ENCODE measurements around the gene SWI5. TPM values are rescaled to one million over a fixed set of nuclear protein-coding genes. Genes with fewer than 3 reads are reported as not detected.
A peak's percentile ranks its signal among the peaks of the same experiment; 100 is the strongest.

The SWI5 gene
- total and polyA plus RNA-seq, 9 of the 15 experiments (the other 6 are each of a cell fraction or from before 2014, with no cell fraction given) = 62.8 to 133 (median 95.9) TPM

DNA sequence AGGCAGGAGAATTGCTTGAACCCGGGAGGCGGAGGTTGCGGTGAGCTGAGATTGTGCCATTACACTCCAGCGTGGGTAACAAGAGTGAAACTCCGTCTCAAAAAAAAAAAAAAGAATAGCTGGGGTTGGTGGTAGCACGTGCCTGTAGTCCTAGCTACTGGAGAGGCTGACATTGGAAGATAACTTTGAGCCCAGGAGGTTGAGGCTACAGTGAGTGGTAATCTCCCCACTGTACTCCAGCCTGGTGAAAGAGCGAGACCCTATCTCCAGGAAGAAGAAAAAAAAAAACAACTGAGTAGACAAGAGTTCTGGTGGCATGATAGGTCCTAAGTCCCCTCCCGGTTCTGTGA is 26.5 kb upstream of the SWI5 start:
- peaks cover 26% of the 10 kb centered on the region; the same call in 2 of the 3 replicates for H3K79me2 ChIP-seq (ENCODE audit: control insufficient read depth, insufficient read depth, low read length)
- H2AFZ ChIP-seq (ENCODE audit: low read depth, low read length) = peak overlapping the region; percentile 95
- H3K4me1 ChIP-seq (replicated peaks in 1 of 2; ENCODE audit: control insufficient read depth in 2 of 2, insufficient read depth in 2 of 2, low read length in 2 of 2) = peaks cover 61 to 73% of the 10 kb centered on the region in 2 experiments
- in situ Hi-C loops (cut with MboI) (loop anchor here (10.0 kb wide), 1 partner anchor 445 kb away; no protein-coding TSS in a partner anchor), intact Hi-C loops (cut with micrococcal nuclease) (loop anchor here (2.0 kb wide), 1 partner anchor 31 kb away; no protein-coding TSS in a partner anchor)
- FAIRE-seq = peak; percentile 79
- H3K4me3 ChIP-seq = peak overlapping the region; percentile 72
- 15% methylated on average over 7 of the region's 8 CpGs for whole genome bisulfite sequencing (ENCODE audit: insufficient coverage, low coverage, missing lambda C conversion rate)
- peak overlapping the region; percentile 94 for H3K4me2 ChIP-seq (ENCODE audit: insufficient read depth, low read length)
- POLR2A ChIA-PET = interaction anchor here (1.1 to 2.1 kb wide), 8 partner anchors 9 to 56 kb away, joined by 3 to 27 read pairs (median 7); no protein-coding TSS in a partner anchor
- H4K20me1 ChIP-seq (replicated peaks; ENCODE audit: control insufficient read depth, insufficient read depth, low read length) = peaks cover 5% of the 10 kb centered on the region; the same call in 1 of the 2 replicates
- H3K27me3 ChIP-seq (ENCODE audit: control insufficient read depth in 2 of 2, insufficient read depth in 2 of 2, low read length in 2 of 2) = no peaks in the 10 kb centered on the region
- H3K9ac ChIP-seq (ENCODE audit: insufficient read depth in 1 of 2, low read depth in 2 of 2, low read length in 2 of 2) = peak overlapping the region; percentile 42 to 87
- H3K36me3 ChIP-seq (ENCODE audit: control insufficient read depth, insufficient read depth, low read length) = peaks cover 11% of the 10 kb centered on the region; the same call in 2 of the 3 replicates
- DNase-seq (ENCODE audit: extremely low read depth in 1 of 4, low spot score in 3 of 4) = peak in 2 of 4 experiments; percentile 55 to 87
- peak overlapping the region; percentile 33 for H3K27ac ChIP-seq (ENCODE audit: extremely low read depth, low read depth, low read length)
- ATAC-seq = peak; percentile 3
- H3K9me3 ChIP-seq (replicated peaks; ENCODE audit: control insufficient read depth, insufficient read depth, low read depth, low read length) = no peaks in the 10 kb centered on the region
- CTCF ChIA-PET (ENCODE audit: low intra/inter-chr PET ratio) = no interaction called here
- no peaks in the 10 kb centered on the region for H3K9me1 ChIP-seq (ENCODE audit: control insufficient read depth, insufficient read depth, low read length)
- no TSS peak for BruUV-seq (replicated peaks)
- no peak for TF ChIP-seq FOXP1 (CRISPR knock-in tag; IDR thresholded peaks at IDR 0.05)
- TF ChIP-seq JUND (IDR thresholded peaks at IDR 0.05; ENCODE audit: borderline replicate concordance, low read depth, low read length) = 0 out of 2 replicates have a peak, but pooled peaks have one; percentile 13
- TF ChIP-seq JUND (tag; IDR thresholded peaks at IDR 0.05; ENCODE audit: borderline replicate concordance, low read depth, low read length) = 0 out of 3 replicates have a peak, but pooled peaks have one; percentile 1
- no peak for TF ChIP-seq KLF10 (CRISPR knock-in tag; IDR thresholded peaks at IDR 0.05)
- no peak for TF ChIP-seq GATAD2A (IDR thresholded peaks at IDR 0.05)
- TF ChIP-seq DNMT1 (IDR thresholded peaks at IDR 0.05) = peak; percentile 77; the same call in 1 of the 2 replicates
- TF ChIP-seq BCOR (IDR thresholded peaks at IDR 0.05) = peak; percentile 52; the same call in 1 of the 2 replicates
- TF ChIP-seq, protein P1, sequence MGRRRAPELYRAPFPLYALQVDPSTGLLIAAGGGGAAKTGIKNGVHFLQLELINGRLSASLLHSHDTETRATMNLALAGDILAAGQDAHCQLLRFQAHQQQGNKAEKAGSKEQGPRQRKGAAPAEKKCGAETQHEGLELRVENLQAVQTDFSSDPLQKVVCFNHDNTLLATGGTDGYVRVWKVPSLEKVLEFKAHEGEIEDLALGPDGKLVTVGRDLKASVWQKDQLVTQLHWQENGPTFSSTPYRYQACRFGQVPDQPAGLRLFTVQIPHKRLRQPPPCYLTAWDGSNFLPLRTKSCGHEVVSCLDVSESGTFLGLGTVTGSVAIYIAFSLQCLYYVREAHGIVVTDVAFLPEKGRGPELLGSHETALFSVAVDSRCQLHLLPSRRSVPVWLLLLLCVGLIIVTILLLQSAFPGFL (CRISPR knock-in tag; IDR thresholded peaks at IDR 0.05) = no peak
- no peak for TF ChIP-seq SIX5 (IDR thresholded peaks at IDR 0.05; ENCODE audit: borderline replicate concordance in 1 of 2, insufficient read depth in 1 of 2, low read depth in 1 of 2, low read length in 2 of 2)
- peak in 1 of 2 experiments; percentile 4; a peak in 1 of 4 replicates for TF ChIP-seq RCOR1 (IDR thresholded peaks at IDR 0.05; ENCODE audit: borderline replicate concordance in 1 of 2, low read depth in 2 of 2, low read length in 2 of 2)
- TF ChIP-seq ZNF197 (CRISPR knock-in tag; IDR thresholded peaks at IDR 0.05; ENCODE audit: low read depth) = no peak
- no peak for TF ChIP-seq ZZZ3 (IDR thresholded peaks at IDR 0.05)
- TF ChIP-seq U2AF2 (optimal IDR thresholded peaks at IDR 0.05; ENCODE audit: low read depth, low read length) = no peak
- TF ChIP-seq, protein P2, sequence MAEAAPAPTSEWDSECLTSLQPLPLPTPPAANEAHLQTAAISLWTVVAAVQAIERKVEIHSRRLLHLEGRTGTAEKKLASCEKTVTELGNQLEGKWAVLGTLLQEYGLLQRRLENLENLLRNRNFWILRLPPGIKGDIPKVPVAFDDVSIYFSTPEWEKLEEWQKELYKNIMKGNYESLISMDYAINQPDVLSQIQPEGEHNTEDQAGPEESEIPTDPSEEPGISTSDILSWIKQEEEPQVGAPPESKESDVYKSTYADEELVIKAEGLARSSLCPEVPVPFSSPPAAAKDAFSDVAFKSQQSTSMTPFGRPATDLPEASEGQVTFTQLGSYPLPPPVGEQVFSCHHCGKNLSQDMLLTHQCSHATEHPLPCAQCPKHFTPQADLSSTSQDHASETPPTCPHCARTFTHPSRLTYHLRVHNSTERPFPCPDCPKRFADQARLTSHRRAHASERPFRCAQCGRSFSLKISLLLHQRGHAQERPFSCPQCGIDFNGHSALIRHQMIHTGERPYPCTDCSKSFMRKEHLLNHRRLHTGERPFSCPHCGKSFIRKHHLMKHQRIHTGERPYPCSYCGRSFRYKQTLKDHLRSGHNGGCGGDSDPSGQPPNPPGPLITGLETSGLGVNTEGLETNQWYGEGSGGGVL (CRISPR knock-in tag; IDR thresholded peaks at IDR 0.05) = no peak
- no peak for TF ChIP-seq ZBTB17 (CRISPR knock-in tag; IDR thresholded peaks at IDR 0.05)
- no peak for TF ChIP-seq SP2 (IDR thresholded peaks at IDR 0.05; ENCODE audit: extremely low read depth, low read depth, low read length, poor library complexity, severe bottlenecking)
- TF ChIP-seq MAFF (IDR thresholded peaks at IDR 0.05; ENCODE audit: low read length) = no peak
- TF ChIP-seq ATF7 (IDR thresholded peaks at IDR 0.05) = no peak
- TF ChIP-seq ZNF354B (CRISPR knock-in tag; IDR thresholded peaks at IDR 0.05) = no peak
- TF ChIP-seq ZNF316 (IDR thresholded peaks at IDR 0.05) = peak; percentile 55
- TF ChIP-seq KLF13 (tag; IDR thresholded peaks at IDR 0.05; ENCODE audit: borderline replicate concordance, low read depth) = no peak
- TF ChIP-seq ZNF717 (CRISPR knock-in tag; IDR thresholded peaks at IDR 0.05) = no peak
- TF ChIP-seq ARID1B (IDR thresholded peaks at IDR 0.05) = no peak
